K562 (cell line): Measurements from ENCODE around the gene RBPJ. TPM values are rescaled to one million over a fixed set of nuclear protein-coding genes. Genes with fewer than 3 reads are reported as not detected.

Source experiments
- ATAC-seq: fragments of 200-7000 bp; cut with Tn5 transposase; 3 replicates; pipeline ENCODE4 v1.9.1; 2020; ENCODE audit warnings: moderate library complexity
- BruUV-seq: library from RNA; stranded (reverse); fragments of 400-500 nt; replicated peaks from 2 replicates; lab custom pipeline; 2021; lab: Mats Ljungman, UMichigan
- CTCF ChIA-PET: fragments of 300-600 bp; formaldehyde crosslinking; extraction: SDS; loops from one replicate; lab custom pipeline; 2021; ENCODE audit warnings: low intra/inter-chr PET ratio; lab: Yijun Ruan, JAX
- POLR2A ChIA-PET: fragments of 300-600, 350-650 bp; sonication (Branson Sonifier 250); formaldehyde crosslinking; extraction: SDS; loops from one replicate; lab custom pipeline; 2021; ENCODE audit warnings: antibody characterized with exemption, inconsistent platforms; lab: Yijun Ruan, JAX
- DNase-seq, 4 experiments: peaks; one replicate each; pipeline versions ENCODE4 v3.0.0 to v3.0.0-alpha.2; 2011 to 2018; ENCODE audit warnings: low spot score in 3 of 4, mixed read lengths in 3 of 4; ENCODE audit errors: extremely low read depth in 1 of 4
- FAIRE-seq: peaks from 2 replicates; lab custom pipeline; 2011; peaks lifted over from hg19 to GRCh38; lab: Jason Lieb, UNC
- H2AFZ ChIP-seq: 2 replicates; pipeline ENCODE4 v1.6.0; 2011; ENCODE audit warnings: low read depth, low read length, control low read depth, inconsistent platforms
- H3K27ac ChIP-seq: fragments of 200-600 bp; 3 replicates; pipeline ENCODE4 v1.8.0; 2011; ENCODE audit warnings: low read depth, mild to moderate bottlenecking, control low read depth, inconsistent platforms, low read length, moderate library complexity, mixed read lengths; ENCODE audit errors: extremely low read depth
- H3K27me3 ChIP-seq, 2 experiments: fragments of 300-600 bp in 1 of 2; 2 replicates in 1 of 2; 3 replicates in 1 of 2; pipeline versions ENCODE4 v1.6.0 to v1.8.0; 2011; ENCODE audit warnings: inconsistent platforms in 2 of 2, low read length in 2 of 2, mild to moderate bottlenecking in 1 of 2, mixed read lengths in 1 of 2, moderate library complexity in 1 of 2; ENCODE audit not compliant: control insufficient read depth in 2 of 2, insufficient read depth in 2 of 2
- H3K36me3 ChIP-seq: fragments of 300-600 bp; 3 replicates; pipeline ENCODE4 v1.8.0; 2011; ENCODE audit warnings: mild to moderate bottlenecking, low read length, inconsistent platforms; ENCODE audit not compliant: control insufficient read depth, insufficient read depth
- H3K4me1 ChIP-seq, 2 experiments: fragments of 200-600 bp in 1 of 2; replicated peaks in 1 of 2; 2 replicates in 1 of 2; 3 replicates in 1 of 2; pipeline versions ENCODE4 v1.5.1 to v1.8.0; 2011; ENCODE audit warnings: inconsistent platforms in 2 of 2, low read length in 2 of 2, mild to moderate bottlenecking in 1 of 2, mixed read lengths in 1 of 2, moderate library complexity in 1 of 2; ENCODE audit not compliant: control insufficient read depth in 2 of 2, insufficient read depth in 2 of 2
- H3K4me2 ChIP-seq: 2 replicates; pipeline ENCODE4 v1.6.1; 2011; ENCODE audit warnings: low read length, control low read depth, inconsistent platforms, mixed read lengths; ENCODE audit not compliant: insufficient read depth
- H3K4me3 ChIP-seq: fragments of 200-600 bp; sonication (generic), shearing (Covaris generic); 2 replicates; pipeline ENCODE4 v1.5.1; 2016; ENCODE audit warnings: control low read depth, inconsistent platforms
- H3K79me2 ChIP-seq: fragments of 200-600 bp; 3 replicates; pipeline ENCODE4 v1.8.0; 2011; ENCODE audit warnings: low read length, inconsistent platforms; ENCODE audit not compliant: control insufficient read depth, insufficient read depth
- H3K9ac ChIP-seq, 2 experiments: 2 replicates each; pipeline versions ENCODE4 v1.6.0 to v1.6.1; 2011; ENCODE audit warnings: low read depth in 2 of 2, low read length in 2 of 2, control low read depth in 1 of 2, inconsistent platforms in 1 of 2, mild to moderate bottlenecking in 1 of 2, mixed read lengths in 1 of 2; ENCODE audit not compliant: insufficient read depth in 1 of 2
- H3K9me1 ChIP-seq: one replicate; pipeline ENCODE4 v1.6.0; 2011; ENCODE audit warnings: inconsistent platforms, mild to moderate bottlenecking, low read length, moderate library complexity; ENCODE audit not compliant: control insufficient read depth, insufficient read depth
- H3K9me3 ChIP-seq: replicated peaks from 2 replicates; pipeline ENCODE4 v1.5.1; 2011; ENCODE audit warnings: low read depth, low read length, inconsistent platforms; ENCODE audit not compliant: control insufficient read depth, insufficient read depth
- H4K20me1 ChIP-seq: replicated peaks from 2 replicates; pipeline ENCODE4 v1.6.1; 2011; ENCODE audit warnings: low read length, inconsistent platforms, mixed read lengths; ENCODE audit not compliant: control insufficient read depth, insufficient read depth
- ARID1B ChIP-seq: fragments of 450-650 bp; IDR thresholded peaks from 2 replicates; pipeline ENCODE4 v1.6.1; 2016; ENCODE audit warnings: antibody characterized with exemption, mild to moderate bottlenecking, inconsistent platforms
- CBFA2T3 ChIP-seq: fragments of 450-650 bp; IDR thresholded peaks from 2 replicates; pipeline ENCODE4 v1.6.1; 2017
- HMBOX1 ChIP-seq: sonication (generic); IDR thresholded peaks from 2 replicates; pipeline ENCODE4 v1.6.1; 2016
- LCOR ChIP-seq: sonication (generic); formaldehyde crosslinking; IDR thresholded peaks from 2 replicates; pipeline ENCODE4 v1.8.0; 2022; ENCODE audit warnings: mild to moderate bottlenecking, missing genetic modification reagents
- MCM5 ChIP-seq: fragments of 450-650 bp; IDR thresholded peaks from 2 replicates; pipeline ENCODE4 v1.6.1; 2016; ENCODE audit warnings: low read depth
- MEF2D ChIP-seq: conservative IDR thresholded peaks from 2 replicates; pipeline ENCODE4 v1.6.1; 2016; ENCODE audit warnings: low read depth, missing genetic modification characterization, missing compliant biosample characterization
- SIRT6 ChIP-seq: IDR thresholded peaks from one replicate; pipeline ENCODE4 v1.6.1; 2012; ENCODE audit warnings: low read depth, mild to moderate bottlenecking, control low read depth, inconsistent platforms, low read length, moderate library complexity
- STAT5A ChIP-seq: IDR thresholded peaks from 2 replicates; pipeline ENCODE4 v1.6.1; 2012; ENCODE audit warnings: low read length, inconsistent platforms, borderline replicate concordance
- TEAD4 ChIP-seq, 2 experiments: sonication (generic) in 1 of 2; formaldehyde crosslinking in 1 of 2; IDR thresholded peaks; 2 replicates each; pipeline versions ENCODE4 v1.6.1 to v1.8.0; 2012 to 2022; ENCODE audit warnings: borderline replicate concordance in 1 of 2, inconsistent platforms in 1 of 2, low read length in 1 of 2, mild to moderate bottlenecking in 1 of 2, missing genetic modification reagents in 1 of 2
- ZNF431 ChIP-seq: sonication (generic); formaldehyde crosslinking; IDR thresholded peaks from 2 replicates; pipeline ENCODE4 v1.8.0; 2022; ENCODE audit warnings: mild to moderate bottlenecking, missing genetic modification reagents
- ZNF766 ChIP-seq: fragments of 200-800 bp; sonication (Bioruptor generic); conservative IDR thresholded peaks from 2 replicates; pipeline ENCODE4 v1.6.1; 2016; ENCODE audit warnings: missing genetic modification characterization, missing compliant biosample characterization
- WGBS: fragments of 100-300 bp; shearing (Covaris generic); methylation state at CpG from one replicate; pipeline ENCODE4 v1.1.6; 2016; ENCODE audit warnings: low coverage, mixed read lengths; ENCODE audit not compliant: insufficient coverage; ENCODE audit errors: missing lambda C conversion rate; 5-methylcytosine and 5-hydroxymethylcytosine counted together
- in situ Hi-C: fragments of 300-500 bp; cut with MboI; formaldehyde crosslinking; loops from 4 replicates; pipeline ENCODE4 v1.15.0; 2018; ENCODE audit warnings: inconsistent platforms, mixed read lengths
- intact Hi-C: fragments of 100-400 bp; cut with micrococcal nuclease; formaldehyde crosslinking; loops from 2 replicates; pipeline ENCODE4 v1.14.2; 2022
- polyA plus RNA-seq, 8 experiments: library from polyadenylated mRNA; depleted of rRNA in 4 of 8; stranded (reverse) in 5 of 8; unstranded in 3 of 8; fragments of >200 nt; fragmentation: Nextera tagmentation in 2 of 8; fragmentation: Illumina TruSeq in 1 of 8; extraction: Ambion mirVana in 2 of 8; extraction: Trizol in 1 of 8; gene quantifications; 2 replicates each; pipeline versions ENCODE4 v1.2.1 to v1.2.3, GENCODE V29; 2011 to 2014; ENCODE audit warnings: inconsistent platforms in 1 of 8, missing spikeins in 1 of 8
- total RNA-seq, 7 experiments: library from RNA; depleted of rRNA in 6 of 7; stranded (reverse); fragments of >200 nt in 6 of 7; fragmentation: Illumina TruSeq in 2 of 7; extraction: Trizol in 2 of 7; gene quantifications; 2 replicates each; pipeline versions ENCODE4 v1.2.1 to v1.2.3, GENCODE V29; 2011 to 2021; ENCODE audit warnings: low replicate concordance in 1 of 7

The RBPJ gene
- total and polyA plus RNA-seq, 9 of the 15 experiments (the other 6 are each of a cell fraction or from before 2014, with no cell fraction given), result 17.2 to 49.4 (median 33.8) TPM

- TF ChIP-seq HMBOX1 (no peak), MEF2D (no peak)
Measured at GRCh38 chr4:26308568-26308967, 12.2 kb upstream of the RBPJ start (continued).

GRCh38 chr4:26310264-26310663 is 10.6 kb upstream of the RBPJ start:
- H3K9me3 ChIP-seq, result no peaks in the 10 kb centered on the region
- ChIA-PET CTCF (no interaction called here), POLR2A (interaction anchor here (0.6 to 1.1 kb wide), 3 partner anchors 8 to 248 kb away, joined by 3 read pairs; no protein-coding TSS in a partner anchor)
- no peak overlapping the region for H3K4me2 ChIP-seq
- 0% methylated on average over 2 of the region's 2 CpGs for whole genome bisulfite sequencing
- no peaks in the 10 kb centered on the region for H3K36me3 ChIP-seq
- in situ Hi-C loops (no loop called here), intact Hi-C loops (no loop called here)
- DNase-seq, result peak in 3 of 4 experiments; percentile 20 to 30 (median 27)
- H3K27ac ChIP-seq, result no peak overlapping the region
- FAIRE-seq, result peak; percentile 51
- BruUV-seq, result no TSS peak
- no peaks in the 10 kb centered on the region for H3K27me3 ChIP-seq
- no peaks in the 10 kb centered on the region for H3K4me1 ChIP-seq
- H3K9me1 ChIP-seq, result no peaks in the 10 kb centered on the region
- no peak overlapping the region for H3K4me3 ChIP-seq
- peak; percentile 42 for TF ChIP-seq ARID1B
- no peak for TF ChIP-seq LCOR
- 0 out of 2 replicates have a peak, but pooled peaks have one; percentile 47 for TF ChIP-seq ZNF766 (CRISPR knock-in tag)
- no peak for TF ChIP-seq MCM5
- TF ChIP-seq TEAD4 (IDR thresholded peaks at IDR 0.05; ENCODE audit: low read length), result peak; percentile 36; the same call in 1 of the 2 replicates
- TF ChIP-seq TEAD4 (CRISPR knock-in tag; IDR thresholded peaks at IDR 0.05; ENCODE audit: borderline replicate concordance), result no peak
- peak; percentile 55 for TF ChIP-seq CBFA2T3
- TF ChIP-seq ZNF431 (CRISPR knock-in tag), result no peak
- peak; percentile 39; the same call in 1 of the 2 replicates for TF ChIP-seq STAT5A
- TF ChIP-seq SIRT6, result no peak
- H3K79me2 ChIP-seq, result no peaks in the 10 kb centered on the region
- H3K9ac ChIP-seq, result no peak overlapping the region
- no peak overlapping the region for H2AFZ ChIP-seq
- ATAC-seq, result peak; percentile 64; the same call in 2 of the 3 replicates
- no peaks in the 10 kb centered on the region for H4K20me1 ChIP-seq
